Measurements from ENCODE around the gene ZNF444.
A peak's percentile ranks its signal among the peaks of the same experiment; 100 is the strongest.

ZNF444 gene

GRCh38 chr19:56141417-56141993, 418 bp downstream of the ZNF444 start:
- TF ChIP-seq REST (IDR thresholded peaks at IDR 0.05; ENCODE audit: insufficient read depth in 1 of 2, low read depth in 2 of 2, low read length in 2 of 2) (no peak), TAF1 (IDR thresholded peaks at IDR 0.05; ENCODE audit: borderline replicate concordance, insufficient read depth, low read length) (peak; percentile 63; the same call in 1 of the 2 replicates), SIN3A (IDR thresholded peaks at IDR 0.05; ENCODE audit: borderline replicate concordance, insufficient read depth, low read length) (no peak), FOXP2 (optimal IDR thresholded peaks at IDR 0.05; ENCODE audit: borderline replicate concordance, extremely low read depth, extremely low read length, insufficient read depth) (no peak), POLR2AphosphoS5 (IDR thresholded peaks at IDR 0.05; ENCODE audit: low read depth, low read length) (no peak)

GRCh38 chr19:56142087-56142787, 1.1 kb downstream of the ZNF444 start:
- TF ChIP-seq POLR2AphosphoS5 (IDR thresholded peaks at IDR 0.05; ENCODE audit: low read depth, low read length) (no peak), REST (IDR thresholded peaks at IDR 0.05; ENCODE audit: insufficient read depth in 1 of 2, low read depth in 2 of 2, low read length in 2 of 2) (no peak), FOXP2 (optimal IDR thresholded peaks at IDR 0.05; ENCODE audit: borderline replicate concordance, extremely low read depth, extremely low read length, insufficient read depth) (no peak)

GRCh38 chr19:56142897-56143434, 1.9 kb downstream of the ZNF444 start:
- TF ChIP-seq REST (IDR thresholded peaks at IDR 0.05; ENCODE audit: insufficient read depth in 1 of 2, low read depth in 2 of 2, low read length in 2 of 2) (no peak), TAF1 (IDR thresholded peaks at IDR 0.05; ENCODE audit: borderline replicate concordance, insufficient read depth, low read length) (no peak), FOXP2 (optimal IDR thresholded peaks at IDR 0.05; ENCODE audit: borderline replicate concordance, extremely low read depth, extremely low read length, insufficient read depth) (no peak), SIN3A (IDR thresholded peaks at IDR 0.05; ENCODE audit: borderline replicate concordance, insufficient read depth, low read length) (no peak), POLR2AphosphoS5 (IDR thresholded peaks at IDR 0.05; ENCODE audit: low read depth, low read length) (no peak)

- TF ChIP-seq SIN3A (IDR thresholded peaks at IDR 0.05; ENCODE audit: borderline replicate concordance, insufficient read depth, low read length) (no peak), POLR2AphosphoS5 (IDR thresholded peaks at IDR 0.05; ENCODE audit: low read depth, low read length) (no peak), REST (IDR thresholded peaks at IDR 0.05; ENCODE audit: insufficient read depth in 1 of 2, low read depth in 2 of 2, low read length in 2 of 2) (no peak)
Measured at GRCh38 chr19:56144376-56144775, 3.3 kb downstream of the ZNF444 start.

Measured in PFSK-1 (cell line).